ENCODE results near the gene ZNF580.
A peak's percentile ranks its signal among the peaks of the same experiment; 100 is the strongest.

Gene ZNF580

GRCh38 chr19:55656988-55657747 is 16.4 kb downstream of the ZNF580 start:
- no peak for DNase-seq (ENCODE audit: insufficient read length, low spot score)
- no peak for FAIRE-seq

DNA sequence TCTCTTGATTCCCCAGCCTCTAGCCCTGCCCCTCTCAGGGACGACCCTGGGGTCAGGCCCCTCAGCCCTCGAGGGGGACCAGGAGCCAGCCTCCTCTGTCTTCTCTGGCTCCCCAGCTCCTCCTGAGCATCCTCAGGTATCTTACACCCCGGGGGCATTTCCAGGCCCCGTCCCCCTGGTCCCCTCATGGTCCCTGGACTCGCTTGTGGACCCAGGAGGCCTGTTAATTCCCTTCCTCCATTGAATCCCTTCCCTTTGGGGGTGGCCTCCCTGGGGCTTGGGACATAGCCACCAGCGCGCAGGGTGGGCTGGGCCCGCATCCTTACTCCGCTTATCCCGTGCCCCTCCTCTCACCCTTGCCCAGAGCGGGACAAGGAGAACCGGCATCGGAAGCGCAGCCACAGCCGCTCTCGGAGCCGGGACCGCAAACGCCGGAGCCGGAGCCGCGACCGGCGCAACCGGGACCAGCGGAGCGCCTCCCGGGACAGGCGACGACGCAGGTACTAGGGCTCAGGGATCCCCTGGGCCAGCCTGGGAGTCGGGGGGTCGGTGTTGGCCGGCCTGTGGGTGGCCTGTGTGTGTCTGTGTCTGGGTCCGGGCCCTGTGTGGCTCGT is 18.2 kb downstream of the ZNF580 start:
- FAIRE-seq = no peak
- no peak for DNase-seq (ENCODE audit: insufficient read length, low spot score)

DNA sequence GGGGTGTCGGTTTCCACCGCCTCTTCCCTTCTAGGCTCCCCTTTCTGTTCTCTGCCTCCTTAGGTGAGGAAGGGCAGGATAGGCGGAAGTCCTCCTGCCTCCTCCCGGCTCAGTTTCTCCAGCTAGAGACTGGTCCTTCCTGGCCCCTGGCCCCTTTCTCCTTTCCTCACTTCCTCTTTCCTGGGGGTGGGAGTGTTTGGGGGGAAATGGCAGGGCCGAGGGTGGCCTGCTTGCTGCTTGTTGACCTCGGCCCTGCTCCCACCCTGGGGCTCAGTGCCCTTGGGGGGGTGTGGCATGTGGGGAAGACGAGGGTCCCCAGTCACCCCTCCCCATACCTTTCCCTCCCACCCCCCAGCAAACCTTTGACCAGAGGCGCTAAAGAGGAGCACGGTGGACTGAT is 19.0 kb downstream of the ZNF580 start:
- no peak for DNase-seq (ENCODE audit: insufficient read length, low spot score)
- no peak for FAIRE-seq

- DNase-seq (ENCODE audit: insufficient read length, low spot score) (no peak), FAIRE-seq (no peak)
Measured at GRCh38 chr19:55660404-55660803, 19.6 kb downstream of the ZNF580 start.

DNA sequence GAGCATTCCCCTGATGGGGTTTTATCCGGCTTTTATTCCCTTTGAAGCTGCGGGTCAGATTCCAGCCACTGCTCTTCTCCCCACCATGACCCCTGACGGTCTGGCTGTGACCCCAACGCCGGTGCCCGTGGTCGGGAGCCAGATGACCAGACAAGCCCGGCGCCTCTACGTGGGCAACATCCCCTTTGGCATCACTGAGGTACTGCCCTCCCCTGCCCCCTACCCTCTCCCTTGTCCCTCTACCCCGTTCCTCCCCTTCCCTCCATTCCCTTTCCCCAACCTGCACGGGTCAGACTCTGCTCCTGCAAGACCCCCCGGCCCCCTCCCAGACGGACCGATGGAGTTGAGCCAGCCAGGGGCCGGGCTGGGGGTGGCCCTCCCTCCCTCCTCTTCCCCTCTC is 20.2 kb downstream of the ZNF580 start:
- DNase-seq (ENCODE audit: insufficient read length, low spot score) (no peak), FAIRE-seq (no peak)

DNA sequence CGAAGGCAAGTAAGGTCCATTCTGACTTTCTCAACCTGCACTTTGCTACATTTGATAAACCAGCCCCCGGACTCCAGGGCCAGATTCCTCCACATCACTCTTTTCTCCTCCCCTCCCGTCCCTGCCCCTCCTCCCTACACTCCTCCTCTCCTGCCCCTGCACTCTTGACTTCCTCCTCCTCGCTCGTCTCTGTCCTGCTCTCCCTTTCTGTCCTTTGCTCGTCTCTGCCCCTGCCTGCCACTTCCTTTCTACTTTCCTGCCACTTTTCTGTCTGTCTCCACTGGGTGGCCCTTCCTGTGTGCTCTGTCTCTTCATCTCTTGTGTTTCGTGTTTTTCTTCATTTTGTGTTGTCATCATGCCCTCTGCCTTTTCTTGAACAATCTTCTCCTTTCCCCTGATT is 21.0 kb downstream of the ZNF580 start:
- no peak for DNase-seq (ENCODE audit: insufficient read length, low spot score)
- FAIRE-seq = no peak

- DNase-seq (ENCODE audit: insufficient read length, low spot score) (no peak), FAIRE-seq (no peak)
Measured at GRCh38 chr19:55663846-55664536, 23.2 kb downstream of the ZNF580 start.

DNA sequence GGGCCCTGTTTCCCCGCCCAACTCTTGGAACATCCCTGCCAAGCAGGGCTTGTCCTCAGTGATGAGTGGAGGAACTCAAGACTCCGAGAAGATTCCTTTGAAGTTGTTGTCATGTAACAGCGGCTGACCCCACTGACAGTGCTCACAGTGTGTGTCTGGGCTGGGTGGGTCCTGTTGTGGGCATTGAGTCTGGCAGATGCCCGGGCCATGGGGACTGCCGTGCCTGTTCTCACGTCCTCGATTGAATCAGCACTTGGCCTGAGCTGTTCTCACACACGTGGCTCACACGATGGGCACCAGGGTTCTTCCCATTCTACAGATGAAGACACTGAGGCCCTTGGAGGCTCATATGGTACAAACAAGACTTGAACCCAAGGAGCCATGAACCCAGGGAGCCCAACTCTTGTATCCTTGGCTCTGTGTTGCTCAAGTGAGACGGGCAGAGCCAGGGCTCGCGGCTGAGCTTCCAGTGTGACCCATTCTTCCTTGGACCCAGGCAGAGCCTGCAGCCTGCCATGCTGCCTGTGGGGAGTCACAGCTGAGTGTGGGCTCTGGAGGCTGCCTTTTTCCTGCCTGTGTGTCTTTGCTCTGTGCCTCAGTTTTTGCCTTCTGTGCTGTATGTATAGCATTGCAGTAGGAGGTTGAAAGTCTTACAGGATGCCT is 25.7 kb downstream of the ZNF580 start:
- no peak for DNase-seq (ENCODE audit: insufficient read length, low spot score)
- FAIRE-seq = no peak

- no peak for DNase-seq (ENCODE audit: insufficient read length, low spot score)
- no peak for FAIRE-seq
Measured at GRCh38 chr19:55667006-55667381, 26.2 kb downstream of the ZNF580 start.

- DNase-seq (ENCODE audit: insufficient read length, low spot score) (no peak), FAIRE-seq (no peak)
Measured at GRCh38 chr19:55667511-55667910, 26.7 kb downstream of the ZNF580 start.

GRCh38 chr19:55667958-55668357 is 27.2 kb downstream of the ZNF580 start:
- FAIRE-seq (no peak), DNase-seq (ENCODE audit: insufficient read length, low spot score) (no peak)

- no peak for DNase-seq (ENCODE audit: insufficient read length, low spot score)
- FAIRE-seq = no peak
Measured at GRCh38 chr19:55668603-55669348, 28.0 kb downstream of the ZNF580 start.

DNA sequence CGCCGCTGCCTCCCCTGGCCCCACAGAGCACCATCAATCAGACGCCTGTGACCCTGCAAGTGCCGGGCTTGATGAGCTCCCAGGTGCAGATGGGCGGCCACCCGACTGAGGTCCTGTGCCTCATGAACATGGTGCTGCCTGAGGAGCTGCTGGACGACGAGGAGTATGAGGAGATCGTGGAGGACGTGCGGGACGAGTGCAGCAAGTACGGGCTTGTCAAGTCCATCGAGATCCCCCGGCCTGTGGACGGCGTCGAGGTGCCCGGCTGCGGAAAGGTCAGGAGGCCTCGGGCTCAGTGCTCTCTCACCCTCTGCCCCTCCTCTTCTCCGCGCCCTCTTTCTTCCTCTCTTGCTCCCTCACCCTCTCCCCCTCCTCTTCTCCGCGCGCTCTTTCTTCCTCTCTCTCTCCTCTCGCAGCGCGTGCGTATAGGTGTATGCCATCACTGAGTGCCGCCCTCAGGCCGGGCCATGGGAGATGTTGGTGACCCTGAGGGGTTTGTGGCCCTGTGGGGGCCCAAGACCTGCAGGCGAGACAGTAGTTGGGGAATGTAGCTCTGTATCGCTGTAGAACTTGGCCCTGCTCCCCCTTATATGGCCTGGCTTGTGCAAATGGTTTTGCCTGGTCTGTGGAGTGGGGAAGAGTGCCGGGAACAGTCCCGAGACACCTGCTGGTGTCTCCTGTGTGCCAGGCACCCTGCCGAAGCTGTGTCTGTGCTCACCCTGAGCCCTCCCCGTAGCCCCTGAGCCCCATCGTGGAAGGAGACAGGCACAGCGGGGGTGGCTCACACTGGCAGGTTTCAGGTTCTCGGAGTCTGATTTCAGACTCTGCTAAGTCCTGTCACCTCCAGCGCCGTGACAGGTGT is 28.8 kb downstream of the ZNF580 start:
- no peak for FAIRE-seq

DNA sequence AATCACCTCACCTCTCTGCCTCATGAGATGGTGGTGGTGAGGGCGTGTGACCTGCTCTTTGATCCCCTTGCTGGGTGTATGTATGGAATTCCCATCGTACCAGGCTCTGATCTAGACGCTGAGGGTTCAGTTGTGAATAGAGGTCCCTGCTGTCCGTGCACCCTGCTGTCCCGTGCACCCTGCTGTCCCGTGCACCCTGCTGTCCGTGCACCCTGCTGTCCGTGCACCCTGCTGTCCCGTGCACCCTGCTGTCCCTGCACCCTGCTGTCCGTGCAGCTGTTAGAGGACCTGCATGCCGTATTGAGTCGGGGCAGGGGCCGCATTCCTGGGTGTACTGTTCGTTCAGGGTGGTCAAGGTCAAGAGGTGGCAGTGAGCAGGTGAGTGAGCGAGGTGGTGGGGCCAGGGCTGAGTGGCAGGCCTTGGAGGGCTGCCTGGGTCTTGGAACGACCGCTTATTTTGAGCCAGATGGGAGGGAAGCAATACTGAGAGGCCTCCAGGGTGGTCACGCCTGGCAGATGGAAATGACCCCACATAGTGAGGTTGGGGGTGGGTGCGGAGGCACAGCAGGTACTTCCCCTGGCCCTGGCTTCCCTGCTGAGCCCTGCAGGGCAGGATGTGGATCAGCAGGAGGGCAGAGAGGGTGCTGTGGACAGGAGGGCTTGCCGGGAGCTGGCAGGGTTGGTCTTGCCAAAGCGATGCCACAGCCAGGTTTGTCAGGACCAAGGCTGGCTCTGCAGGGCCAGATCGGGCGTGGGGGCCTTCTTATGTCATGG is 29.7 kb downstream of the ZNF580 start:
- peak; percentile 66 for FAIRE-seq
- no peak for DNase-seq (ENCODE audit: insufficient read length, low spot score)

More for the DNA sequence above, 28.8 kb downstream of the ZNF580 start:
- no peak for DNase-seq (ENCODE audit: insufficient read length, low spot score)

- FAIRE-seq (no peak), DNase-seq (ENCODE audit: insufficient read length, low spot score) (no peak)
Measured at GRCh38 chr19:55671054-55671378, 30.2 kb downstream of the ZNF580 start.

DNA sequence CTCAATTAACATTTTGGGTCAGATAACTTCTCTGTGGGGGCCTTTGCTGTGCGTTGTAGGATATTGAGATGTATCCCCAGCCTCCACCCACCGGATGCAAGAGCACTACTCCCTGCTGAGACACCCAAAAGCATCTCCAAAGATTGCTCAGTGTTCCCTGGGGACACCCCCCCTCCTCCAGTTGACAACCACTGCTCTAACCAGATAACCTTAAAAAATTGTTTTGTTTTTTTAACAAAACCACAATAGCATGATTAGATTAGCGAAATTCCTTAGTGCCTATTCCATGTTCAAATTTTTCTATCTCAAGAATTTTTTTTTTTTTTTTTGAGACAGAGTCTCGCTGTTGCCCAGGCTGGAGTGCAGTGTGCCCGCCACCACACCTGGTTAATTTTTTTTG is 31.6 kb downstream of the ZNF580 start:
- no peak for DNase-seq (ENCODE audit: insufficient read length, low spot score)
- no peak for FAIRE-seq

GRCh38 chr19:55673465-55673864 is 32.7 kb downstream of the ZNF580 start:
- FAIRE-seq = no peak

GRCh38 chr19:55673889-55674288 is 33.1 kb downstream of the ZNF580 start:
- no peak for FAIRE-seq
- no peak for DNase-seq (ENCODE audit: insufficient read length, low spot score)

More at GRCh38 chr19:55673465-55673864, 32.7 kb downstream of the ZNF580 start:
- DNase-seq (ENCODE audit: insufficient read length, low spot score) = no peak

DNA sequence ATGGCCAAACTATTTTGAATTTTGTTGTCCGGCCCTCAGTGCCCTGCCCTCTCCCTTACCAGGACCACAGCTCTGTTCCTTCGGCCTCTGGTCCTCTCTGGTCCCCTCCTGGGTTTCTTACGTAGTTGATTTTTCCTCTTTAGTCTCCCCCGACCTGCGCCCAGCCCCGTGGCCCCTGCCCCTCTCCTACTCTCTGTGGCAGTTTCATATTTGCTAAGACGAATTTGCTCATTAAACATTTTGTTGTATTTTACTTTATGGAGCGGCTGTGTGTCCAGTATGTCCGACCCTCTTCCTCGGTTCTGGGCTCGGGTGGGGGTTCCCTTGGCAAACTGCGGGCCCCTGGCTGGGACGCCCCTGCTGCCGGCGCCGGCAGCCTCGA is 33.6 kb downstream of the ZNF580 start:
- DNase-seq (ENCODE audit: insufficient read length, low spot score) (no peak), FAIRE-seq (peak; percentile 33)
